Mononuclear cell (primary cell): Measurements from ENCODE around the gene ALKBH7. TPM values are rescaled to one million over a fixed set of nuclear protein-coding genes. Genes with fewer than 3 reads are reported as not detected.

ENCODE experiments used
- H3K27me3 ChIP-seq: 2 replicates; pipeline ENCODE4 v1.6.0; 2011; ENCODE audit warnings: low read length, control low read depth; ENCODE audit not compliant: insufficient read depth
- H3K4me1 ChIP-seq: 2 replicates; pipeline ENCODE4 v1.5.1; 2011; ENCODE audit warnings: mild to moderate bottlenecking, low read length, control low read depth; ENCODE audit not compliant: insufficient read depth
- H3K4me3 ChIP-seq: 2 replicates; pipeline ENCODE4 v1.5.1; 2011; ENCODE audit warnings: mild to moderate bottlenecking, low read length, moderate library complexity
- H3K9me3 ChIP-seq: 2 replicates; pipeline ENCODE4 v1.5.1; 2011; ENCODE audit warnings: low read depth, mild to moderate bottlenecking, control low read depth, low read length
- total RNA-seq: library from RNA; depleted of rRNA; stranded (reverse); fragments of >200 nt; gene quantifications from one replicate; pipeline ENCODE4 v1.2.3, GENCODE V29; 2012

Gene ALKBH7
- total RNA-seq, 1 donor = 45.4 TPM

- no peaks in the 10 kb centered on the region for H3K27me3 ChIP-seq
- no peaks in the 10 kb centered on the region for H3K4me1 ChIP-seq
Measured at GRCh38 chr19:6402837-6403608, 30.4 kb downstream of the ALKBH7 start.

GRCh38 chr19:6406401-6406800 is 33.8 kb downstream of the ALKBH7 start:
- Histone ChIP-seq H3K9me3 (no peaks in the 10 kb centered on the region), H3K27me3 (no peaks in the 10 kb centered on the region)

More at GRCh38 chr19:6402837-6403608, 30.4 kb downstream of the ALKBH7 start:
- Histone ChIP-seq H3K9me3 (no peaks in the 10 kb centered on the region), H3K4me3 (no peak overlapping the region)

GRCh38 chr19:6409346-6409745 is 36.8 kb downstream of the ALKBH7 start:
- no peaks in the 10 kb centered on the region for H3K4me1 ChIP-seq
- no peaks in the 10 kb centered on the region for H3K27me3 ChIP-seq
- H3K9me3 ChIP-seq = no peaks in the 10 kb centered on the region
- H3K4me3 ChIP-seq = no peak overlapping the region

More at GRCh38 chr19:6406401-6406800, 33.8 kb downstream of the ALKBH7 start:
- Histone ChIP-seq H3K4me3 (no peak overlapping the region), H3K4me1 (no peaks in the 10 kb centered on the region)

GRCh38 chr19:6412061-6412446 is 39.5 kb downstream of the ALKBH7 start:
- Histone ChIP-seq H3K9me3 (no peaks in the 10 kb centered on the region), H3K4me1 (no peaks in the 10 kb centered on the region), H3K4me3 (no peak overlapping the region), H3K27me3 (no peaks in the 10 kb centered on the region)

- Histone ChIP-seq H3K4me1 (no peaks in the 10 kb centered on the region), H3K4me3 (no peak overlapping the region), H3K9me3 (no peaks in the 10 kb centered on the region), H3K27me3 (no peaks in the 10 kb centered on the region)
Measured at GRCh38 chr19:6412447-6413091, 40.0 kb downstream of the ALKBH7 start.

- Histone ChIP-seq H3K4me3 (no peak overlapping the region), H3K27me3 (no peaks in the 10 kb centered on the region), H3K9me3 (no peaks in the 10 kb centered on the region), H3K4me1 (no peaks in the 10 kb centered on the region)
Measured at GRCh38 chr19:6413291-6413690, 40.7 kb downstream of the ALKBH7 start.

GRCh38 chr19:6413721-6414643 is 41.4 kb downstream of the ALKBH7 start:
- Histone ChIP-seq H3K9me3 (no peaks in the 10 kb centered on the region), H3K4me3 (no peak overlapping the region), H3K4me1 (no peaks in the 10 kb centered on the region), H3K27me3 (no peaks in the 10 kb centered on the region)

- H3K4me1 ChIP-seq = no peaks in the 10 kb centered on the region
- no peaks in the 10 kb centered on the region for H3K9me3 ChIP-seq
- no peak overlapping the region for H3K4me3 ChIP-seq
- H3K27me3 ChIP-seq = no peaks in the 10 kb centered on the region
Measured at GRCh38 chr19:6414793-6415590, 42.4 kb downstream of the ALKBH7 start.

GRCh38 chr19:6415591-6416190 is 43.1 kb downstream of the ALKBH7 start:
- Histone ChIP-seq H3K4me1 (no peaks in the 10 kb centered on the region), H3K4me3 (no peak overlapping the region), H3K27me3 (no peaks in the 10 kb centered on the region), H3K9me3 (no peaks in the 10 kb centered on the region)

- Histone ChIP-seq H3K9me3 (no peaks in the 10 kb centered on the region), H3K4me3 (no peak overlapping the region), H3K27me3 (no peaks in the 10 kb centered on the region), H3K4me1 (peaks cover under 1% of the 10 kb centered on the region)
Measured at GRCh38 chr19:6416658-6417405, 44.2 kb downstream of the ALKBH7 start.

GRCh38 chr19:6417713-6418561 is 45.3 kb downstream of the ALKBH7 start:
- peaks cover 12% of the 10 kb centered on the region for H3K4me1 ChIP-seq
- H3K4me3 ChIP-seq = no peak overlapping the region
- no peaks in the 10 kb centered on the region for H3K9me3 ChIP-seq
- no peaks in the 10 kb centered on the region for H3K27me3 ChIP-seq

- Histone ChIP-seq H3K4me1 (peaks cover 18% of the 10 kb centered on the region), H3K4me3 (no peak overlapping the region), H3K9me3 (no peaks in the 10 kb centered on the region), H3K27me3 (no peaks in the 10 kb centered on the region)
Measured at GRCh38 chr19:6418562-6418932, 46.0 kb downstream of the ALKBH7 start.
